LNCaP clone FGC (cell line): ENCODE results near the gene PRKN.

Source experiments
- DNase-seq: peaks from one replicate; pipeline ENCODE4 v3.0.0-alpha.2; 2011; ENCODE audit warnings: low read depth
- H3K4me3 ChIP-seq: 2 replicates; pipeline ENCODE4 v1.5.1; 2011; ENCODE audit warnings: mild to moderate bottlenecking, low read depth, low read length, control low read depth
- CTCF ChIP-seq: IDR thresholded peaks from 2 replicates; pipeline ENCODE4 v1.5.1; 2012; ENCODE audit warnings: mild to moderate bottlenecking; ENCODE audit not compliant: control insufficient read depth, insufficient read depth; ENCODE audit errors: extremely low read depth

The PRKN gene

GRCh38 chr6:162157167-162157870 lies 570.2 kb downstream of the PRKN start:
- no peak for TF ChIP-seq CTCF
- no peak for DNase-seq
- H3K4me3 ChIP-seq = no peak overlapping the region

DNA sequence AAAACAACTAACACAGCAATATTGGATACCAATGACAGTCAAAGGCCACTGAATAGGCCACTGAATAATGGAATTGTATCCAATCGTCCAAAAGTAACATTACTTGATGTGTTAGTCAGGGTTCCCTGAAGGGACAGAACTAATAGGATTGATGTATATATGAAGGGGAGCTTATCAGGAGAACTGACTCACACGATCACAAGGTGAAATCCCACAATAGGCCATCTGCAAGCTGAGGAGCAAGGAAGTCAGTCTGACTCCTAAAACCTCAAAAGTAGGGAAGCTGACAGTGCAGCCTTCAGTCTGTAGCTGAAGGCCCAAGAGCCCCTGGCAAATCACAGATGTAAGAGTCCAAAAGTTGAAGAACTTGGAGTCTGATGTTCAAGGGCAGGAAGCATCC lies 571.4 kb downstream of the PRKN start:
- no peak overlapping the region for H3K4me3 ChIP-seq
- TF ChIP-seq CTCF = no peak
- no peak for DNase-seq

DNA sequence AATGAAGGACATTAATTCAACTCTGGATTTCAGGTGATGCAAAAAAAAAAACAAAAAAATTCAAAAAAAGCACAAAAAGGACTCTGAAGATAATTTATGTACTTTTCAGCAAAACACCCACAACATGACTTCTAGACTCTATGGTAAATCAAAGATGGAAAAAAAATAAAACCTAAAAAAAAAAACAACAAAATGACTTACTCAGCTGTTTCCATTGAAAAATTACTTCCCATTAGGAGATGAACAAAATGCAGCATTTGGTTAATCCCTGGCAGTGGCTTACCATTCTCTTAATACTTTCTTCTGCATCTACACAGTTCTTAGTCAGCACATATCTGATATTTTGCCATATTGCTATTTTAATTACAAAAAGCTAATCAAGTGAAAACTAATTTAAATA lies 572.6 kb downstream of the PRKN start:
- no peak for TF ChIP-seq CTCF
- H3K4me3 ChIP-seq = no peak overlapping the region
- no peak for DNase-seq

GRCh38 chr6:162154001-162154400 lies 573.6 kb downstream of the PRKN start:
- no peak for TF ChIP-seq CTCF
- H3K4me3 ChIP-seq = no peak overlapping the region
- no peak for DNase-seq

DNA sequence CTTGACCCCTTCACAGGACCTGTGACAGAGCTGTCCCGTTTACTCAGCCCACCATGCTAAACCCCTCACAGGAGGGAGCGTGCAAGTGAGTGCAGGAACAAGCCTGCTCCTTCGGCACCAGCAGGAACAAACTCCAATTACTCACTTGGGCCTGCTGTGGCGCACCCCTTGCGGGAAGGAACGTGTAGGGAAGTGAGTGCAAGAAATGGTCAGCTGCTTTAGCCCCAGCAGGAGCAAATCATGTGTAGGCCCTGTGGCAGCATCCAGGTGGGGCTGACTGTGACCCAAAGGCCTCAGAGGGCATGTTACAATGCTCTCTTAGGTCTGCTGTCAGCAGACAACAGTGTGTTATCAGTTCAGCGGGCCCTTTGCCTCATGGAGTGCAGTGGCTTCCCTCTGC lies 574.4 kb downstream of the PRKN start:
- TF ChIP-seq CTCF = no peak
- H3K4me3 ChIP-seq = no peak overlapping the region
- no peak for DNase-seq

DNA sequence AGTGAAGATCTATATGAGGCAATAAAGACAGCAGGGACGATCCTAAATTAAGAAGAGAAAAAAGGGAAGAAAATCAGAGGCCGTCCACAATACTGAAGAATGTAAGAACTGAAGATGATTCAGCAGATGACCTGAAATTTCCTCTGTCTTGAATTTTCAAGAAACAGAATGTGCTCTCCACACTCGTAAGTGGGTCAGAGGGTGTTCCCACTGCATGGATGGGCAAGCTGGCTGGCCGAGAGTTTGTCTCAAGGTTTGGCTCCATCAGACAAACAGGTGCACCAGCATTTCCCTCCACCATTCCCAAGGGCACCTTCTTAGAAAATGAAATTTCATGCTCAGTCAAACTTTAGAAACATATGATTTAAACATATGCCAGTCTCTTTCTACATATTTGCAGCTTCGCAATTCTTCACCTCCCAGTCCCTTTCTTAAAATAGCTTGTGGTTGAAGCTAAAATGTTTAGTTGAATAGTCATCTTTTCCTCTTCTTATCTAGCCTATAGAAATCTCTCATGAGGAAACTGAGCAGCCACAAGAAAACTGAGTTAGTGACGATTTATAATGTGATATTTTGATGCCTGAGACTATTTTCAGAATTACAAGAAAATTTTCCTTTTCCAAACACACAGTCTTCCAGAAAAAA lies 576.4 kb downstream of the PRKN start:
- no peak overlapping the region for H3K4me3 ChIP-seq
- no peak for TF ChIP-seq CTCF
- no peak for DNase-seq

DNA sequence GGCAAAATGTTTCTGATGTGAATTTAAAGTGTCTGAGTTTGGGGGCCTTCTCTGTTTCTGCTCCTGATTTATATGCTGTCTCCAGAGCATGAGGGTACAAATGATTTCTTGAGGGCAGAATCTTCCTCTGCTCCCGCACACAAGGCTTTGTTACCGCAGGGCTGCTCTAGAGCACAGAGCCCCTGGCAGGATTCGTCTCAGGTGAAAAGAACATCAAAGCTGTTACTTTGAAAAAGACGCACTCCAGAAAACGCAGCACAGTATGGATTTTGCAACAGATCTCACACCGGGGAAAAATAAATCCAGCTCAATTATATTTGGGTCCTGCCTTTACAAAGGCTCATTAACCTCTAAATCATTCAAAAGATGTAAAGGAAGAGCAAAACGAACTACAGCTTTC lies 577.3 kb downstream of the PRKN start:
- no peak overlapping the region for H3K4me3 ChIP-seq
- no peak for DNase-seq
- no peak for TF ChIP-seq CTCF
